Stimulated activated CD4-positive, alpha-beta T cell treated with anti-CD3 and anti-CD28 coated beads, TNF-alpha, amount 100 ng/mL, for 1 hour (primary cell): ENCODE measurements around the gene SLC17A2.

Experiments used
- DNase-seq, 3 donors: peaks; one replicate each; pipeline ENCODE4 v3.0.0-alpha.2; 2020; ENCODE audit warnings: low read depth in 3 of 3, low spot score in 1 of 3

Gene SLC17A2

GRCh38 chr6:25930532-25931410 lies at the start of gene SLC17A2:
Gene SLC17A2, minus strand, starts transcription at chr6:25930691. Its CDS starts 4,895 bp downstream, at chr6:25925796.
- no peak for DNase-seq

DNA sequence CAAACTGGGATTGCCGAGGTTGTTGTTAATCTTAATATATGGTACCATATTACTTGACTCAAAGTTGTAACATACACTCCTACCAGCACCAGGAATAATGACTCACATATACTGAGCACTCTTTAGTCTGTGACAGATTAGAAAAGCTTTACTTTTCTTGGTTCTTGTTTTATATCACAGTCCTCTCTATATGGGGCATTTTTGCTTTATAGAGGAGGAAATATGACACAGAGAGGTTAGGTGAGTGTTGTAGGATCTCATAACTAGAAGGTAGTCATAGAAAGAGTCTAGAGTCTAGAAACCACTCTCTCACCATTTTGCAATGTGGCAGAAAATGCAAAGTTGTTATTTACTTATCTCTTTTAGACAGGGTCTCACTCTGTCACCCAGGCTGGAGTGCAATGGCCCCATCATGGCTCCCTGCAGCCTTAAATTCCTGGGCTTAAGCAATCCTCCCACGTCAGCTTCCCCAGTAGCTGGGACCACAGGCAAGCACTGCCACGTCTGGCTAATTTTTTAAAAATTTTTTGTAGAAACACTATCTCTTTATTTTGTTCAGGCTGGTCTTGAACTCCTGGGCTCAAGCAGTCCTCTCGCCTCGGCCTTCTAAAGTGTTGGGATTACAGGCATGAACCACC lies 45.6 kb upstream of the SLC17A2 start:
- no peak for DNase-seq

- DNase-seq = no peak
Observed at GRCh38 chr6:25973923-25974555, 43.5 kb upstream of the SLC17A2 start.

- no peak for DNase-seq
Observed at GRCh38 chr6:25972902-25973301, 42.4 kb upstream of the SLC17A2 start.

DNA sequence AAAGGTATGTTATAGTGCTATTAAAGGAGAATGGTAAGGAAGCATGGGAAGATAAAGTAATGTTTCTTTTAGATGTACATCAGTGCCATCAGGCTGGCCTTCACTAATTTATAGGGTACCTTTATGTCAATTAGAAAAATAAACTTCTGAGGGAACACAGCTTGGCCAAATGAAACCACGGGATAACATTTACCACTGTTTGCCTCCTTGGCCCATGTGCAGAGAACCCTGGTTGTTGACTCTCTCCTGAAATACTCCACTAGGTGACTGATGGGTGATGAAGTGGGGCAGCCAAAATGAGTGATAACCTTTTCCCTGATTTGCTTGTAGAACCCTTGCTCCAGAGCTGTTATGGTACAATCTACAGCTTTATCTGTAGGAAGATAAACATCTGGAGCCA lies 41.6 kb upstream of the SLC17A2 start:
- DNase-seq = no peak

DNA sequence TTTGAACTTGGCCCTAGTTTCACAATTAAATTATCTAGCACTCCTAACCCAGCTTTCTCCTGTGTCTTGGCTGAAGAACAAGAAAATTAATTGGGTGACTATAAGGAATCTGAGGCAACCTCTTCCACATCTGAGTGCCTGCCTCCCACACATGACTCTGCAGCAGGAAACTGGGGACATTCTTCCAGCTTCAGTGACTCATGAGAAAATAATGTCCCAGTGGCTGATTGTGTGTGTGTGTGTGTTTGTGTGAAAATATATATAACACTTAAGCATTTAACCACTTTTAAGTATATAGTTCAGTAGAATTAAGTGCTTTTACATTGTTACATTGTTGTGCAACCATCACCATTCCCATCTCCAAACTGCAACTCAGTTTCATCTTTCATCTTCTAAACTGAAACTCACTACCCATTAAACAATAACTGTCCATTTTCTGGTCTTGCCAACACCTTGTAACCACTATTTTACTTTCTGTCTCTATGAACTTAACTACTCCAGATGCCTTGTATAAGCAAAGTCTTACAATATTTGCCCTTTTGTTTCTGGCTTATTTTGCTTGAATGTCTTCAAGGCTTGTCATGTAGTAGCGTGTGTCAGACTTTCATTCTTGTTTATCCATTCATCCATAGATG lies 40.8 kb upstream of the SLC17A2 start:
- DNase-seq = no peak

DNA sequence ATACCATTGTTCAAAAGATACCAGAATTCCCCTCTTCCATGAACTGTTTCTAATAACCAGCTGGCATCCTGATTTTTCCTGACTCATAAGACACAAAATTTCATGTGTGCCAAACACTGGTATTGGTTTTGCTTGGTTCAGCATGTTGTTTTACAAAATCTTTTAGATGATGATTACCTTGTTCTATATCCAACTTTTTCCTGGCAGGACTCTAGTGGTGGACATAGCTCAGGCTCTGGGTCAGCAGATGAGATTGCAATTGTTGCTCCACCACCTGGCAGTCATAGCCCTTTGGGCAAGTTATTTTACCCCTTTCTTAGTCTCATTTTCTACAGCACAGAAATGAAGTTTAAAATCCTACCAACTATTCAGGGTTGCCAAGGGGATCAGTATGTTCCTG lies 38.3 kb upstream of the SLC17A2 start:
- no peak for DNase-seq

GRCh38 chr6:25966711-25967110 lies 36.2 kb upstream of the SLC17A2 start:
- no peak for DNase-seq

GRCh38 chr6:25965058-25965457 lies 34.6 kb upstream of the SLC17A2 start:
- DNase-seq = no peak

DNA sequence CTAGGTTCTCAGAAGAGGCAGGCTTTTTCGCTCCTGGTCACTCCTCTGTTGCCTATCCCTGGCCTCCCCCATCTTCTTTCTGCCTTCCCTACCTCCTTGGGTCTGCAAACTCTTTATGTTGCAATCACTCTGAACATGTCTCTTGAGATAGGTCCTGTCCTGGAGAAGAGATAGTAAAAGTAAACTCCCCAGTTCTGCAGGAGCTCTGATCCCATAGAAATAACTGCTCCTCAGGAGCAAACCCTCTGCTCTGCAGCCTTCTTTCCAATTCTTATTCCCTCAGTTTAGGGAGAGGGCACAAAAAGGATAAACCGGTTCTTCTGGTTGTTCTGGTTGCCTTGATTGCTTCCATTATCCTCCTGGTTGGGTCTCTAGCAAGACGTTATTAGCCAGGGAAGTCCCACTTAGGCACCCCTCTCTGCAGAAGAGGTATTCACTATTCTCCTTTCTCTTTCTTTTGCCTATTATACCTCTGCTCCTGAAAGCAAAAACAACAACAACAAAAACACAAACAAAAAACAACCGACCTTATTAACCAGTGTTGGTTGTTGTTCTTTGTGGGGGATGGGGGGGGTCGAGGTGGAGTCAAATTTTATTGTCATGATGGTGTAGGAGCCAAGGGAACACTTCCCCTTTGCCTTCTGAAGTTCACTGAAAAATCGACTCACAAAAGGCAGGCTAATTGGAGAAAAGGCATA lies 33.1 kb upstream of the SLC17A2 start:
- no peak for DNase-seq

DNA sequence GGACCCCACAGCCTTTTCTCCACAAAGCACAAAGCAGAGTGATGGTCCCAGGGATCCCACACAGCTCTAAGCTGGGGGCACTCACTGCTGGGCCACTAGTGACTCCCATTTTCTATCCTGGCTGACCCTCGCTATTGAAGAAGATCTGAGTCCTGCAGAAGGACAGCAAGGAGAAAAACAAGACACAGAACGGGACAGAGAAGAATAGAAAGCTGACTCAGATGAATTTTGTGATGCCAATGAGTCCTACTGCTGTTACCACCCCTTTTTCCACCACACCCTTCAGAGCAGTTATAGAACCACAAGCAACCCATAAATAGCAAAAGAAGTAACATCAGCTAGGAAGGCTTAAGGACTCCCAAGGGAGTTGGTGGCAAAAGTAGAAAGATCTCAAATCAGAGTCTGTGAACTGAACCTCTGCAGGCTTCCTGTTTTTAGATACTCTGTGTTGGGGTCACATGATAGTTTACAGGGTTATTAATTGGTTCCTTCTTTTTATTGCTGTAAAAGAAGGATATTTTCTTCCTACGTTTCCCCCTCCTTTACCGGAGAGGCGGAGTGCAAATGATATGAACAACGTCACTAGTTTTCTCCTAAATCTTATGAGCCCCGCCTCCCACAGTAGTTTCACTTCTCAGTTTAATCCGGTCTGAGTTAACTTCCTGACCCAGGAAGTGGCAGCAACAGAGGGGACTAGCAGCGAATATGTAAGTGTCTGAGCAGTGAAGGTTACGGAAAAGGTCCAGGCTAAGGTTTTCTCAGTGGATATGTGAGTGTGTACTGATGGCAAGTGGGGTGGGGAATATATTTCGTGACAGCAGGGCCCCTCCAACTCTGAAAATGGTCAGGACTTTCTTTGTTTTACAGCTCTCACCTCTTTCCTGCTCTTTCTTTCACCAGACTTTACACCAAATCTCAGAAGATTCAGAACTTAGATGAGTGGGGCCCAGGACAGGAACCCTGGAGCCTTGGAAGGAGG lies 31.9 kb upstream of the SLC17A2 start, which contains the start of gene TRIM38:
TSS of gene TRIM38 (plus strand) at position 654 of the 979 bp plus-strand sequence. CDS start 3,721 bp downstream, outside the sequence.
- DNase-seq = peak; percentile 15 to 51 (median 45)

DNA sequence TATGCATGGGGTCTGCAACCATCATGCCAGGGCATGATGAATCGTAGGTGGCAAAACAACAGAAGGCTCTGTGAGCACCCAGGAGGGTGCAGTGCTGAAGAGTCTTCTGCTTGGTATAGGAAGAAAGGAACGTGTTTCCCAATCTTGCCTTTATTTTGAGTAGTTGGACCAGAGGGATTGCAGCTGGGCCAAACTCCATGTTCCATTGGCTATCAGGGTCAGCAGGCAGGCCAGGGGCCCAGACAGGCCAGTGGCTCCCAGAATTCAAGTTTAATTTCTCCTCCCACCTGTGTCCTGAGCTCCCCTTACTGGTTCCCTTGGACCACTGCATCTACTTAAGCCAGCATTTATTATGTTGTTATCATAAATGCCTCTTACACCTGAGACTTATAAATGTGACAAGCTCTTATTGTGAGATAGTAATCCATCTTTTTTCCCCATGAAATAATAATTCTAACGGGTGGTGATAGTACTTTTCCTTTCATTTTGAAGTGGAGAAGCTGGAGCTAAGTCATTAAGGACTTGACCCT lies 31.2 kb upstream of the SLC17A2 start:
- no peak for DNase-seq

GRCh38 chr6:25960734-25961133 lies 30.2 kb upstream of the SLC17A2 start:
- DNase-seq = no peak

DNA sequence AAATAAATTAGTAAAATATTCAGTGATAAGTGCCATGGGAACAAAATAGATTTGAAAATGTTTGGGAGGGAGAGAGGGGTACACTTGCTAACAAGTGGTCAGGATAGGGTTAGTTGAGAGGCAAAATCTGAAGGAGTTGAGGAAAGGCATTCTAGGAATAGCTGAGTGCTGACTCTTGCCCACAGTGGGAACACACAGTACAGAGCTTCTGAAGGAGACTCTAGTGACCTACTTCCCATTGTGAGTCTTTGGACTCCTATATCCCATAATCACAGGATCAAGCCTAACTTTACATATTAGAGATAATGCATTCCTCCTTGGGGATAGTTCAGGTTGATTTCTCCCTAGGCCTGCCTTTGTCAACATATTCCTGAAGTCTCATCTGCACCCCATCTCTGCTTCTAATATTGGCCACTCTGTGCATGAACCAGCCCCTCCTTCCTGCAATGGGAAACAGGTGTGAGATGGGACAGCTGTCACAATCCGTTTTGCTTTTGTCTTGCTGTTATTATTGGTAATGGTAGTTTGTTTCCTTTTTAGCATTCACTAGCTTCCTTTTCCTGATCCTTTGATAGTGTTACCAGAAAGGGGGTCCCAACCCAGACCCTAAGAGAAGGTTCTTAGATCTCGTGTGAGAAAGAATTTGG lies 29.5 kb upstream of the SLC17A2 start:
- no peak for DNase-seq

GRCh38 chr6:25958700-25959162 lies 28.2 kb upstream of the SLC17A2 start:
- DNase-seq = no peak

GRCh38 chr6:25956226-25956625 lies 25.7 kb upstream of the SLC17A2 start:
- DNase-seq = no peak

DNA sequence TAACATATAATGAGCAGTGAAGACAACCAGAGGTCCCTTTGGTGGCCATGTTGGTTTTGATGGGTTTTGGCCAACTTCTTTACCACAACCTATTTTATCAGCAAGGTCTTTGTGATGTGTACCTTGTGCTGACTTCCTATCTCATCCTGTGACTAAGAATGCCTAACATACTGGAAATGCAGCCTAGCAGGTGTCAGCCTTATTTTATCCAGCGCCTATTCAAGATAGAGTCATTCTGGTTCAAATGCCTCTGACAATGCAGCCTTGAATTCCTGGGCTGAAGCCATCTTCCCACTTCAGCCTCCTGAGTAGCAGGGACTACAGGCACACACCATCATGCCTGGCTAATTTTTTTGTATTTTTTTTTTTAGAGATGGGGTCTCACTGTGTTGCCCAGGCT lies 24.3 kb upstream of the SLC17A2 start:
- DNase-seq = no peak

- DNase-seq = no peak
Observed at GRCh38 chr6:25953733-25954132, 23.2 kb upstream of the SLC17A2 start.

DNA sequence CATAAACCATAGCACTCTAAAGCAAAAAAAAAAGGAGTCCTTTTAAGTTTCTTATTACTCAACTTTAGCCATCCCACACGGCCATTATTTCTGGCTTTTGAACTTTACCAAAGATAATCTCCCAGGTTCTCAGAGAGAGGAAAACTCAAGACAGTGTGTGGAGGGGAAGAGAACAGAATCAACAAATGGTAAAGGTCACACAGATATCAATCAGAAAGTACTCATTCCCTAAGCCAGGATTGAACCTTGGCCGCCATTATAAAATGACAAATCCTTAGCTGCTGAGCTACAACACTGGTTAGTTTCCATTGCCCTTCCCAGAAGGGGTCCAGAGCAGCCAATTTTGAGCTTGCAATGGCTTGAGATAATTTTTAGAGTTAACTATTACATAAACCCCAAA lies 22.0 kb upstream of the SLC17A2 start:
- DNase-seq = no peak
